ENCODE data around the gene CALHM3. TPM values are rescaled to one million over a fixed set of nuclear protein-coding genes. Genes with fewer than 3 reads are reported as not detected.

Gene CALHM3
- total RNA-seq, 3 donors from 2014 or later, result not detected

DNA sequence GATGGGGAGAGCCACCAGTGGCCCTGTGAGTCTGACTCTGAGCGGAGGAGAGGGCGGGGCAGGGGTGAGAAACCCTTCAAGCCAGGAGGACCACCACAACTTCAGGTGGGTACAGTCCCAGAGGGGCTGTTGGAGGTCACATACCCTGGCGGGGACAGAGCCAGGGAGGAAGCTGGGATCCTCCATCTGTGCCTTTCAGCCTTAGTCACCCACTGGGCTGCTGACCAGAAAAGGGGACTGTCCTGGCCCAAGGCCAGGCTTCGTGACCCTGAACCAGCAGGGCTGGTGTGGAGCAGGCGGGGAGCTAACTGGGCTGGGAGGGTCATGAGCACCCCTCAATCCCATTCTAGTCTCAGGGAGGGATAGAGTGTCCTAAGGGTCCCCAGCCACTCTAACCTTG, 1.5 kb upstream of the CALHM3 start:
- DNase-seq (no peak), ATAC-seq (no peak)
- Histone ChIP-seq H3K4me1 (ENCODE audit: low read depth) (peaks cover 3% of the 10 kb centered on the region), H3K36me3 (ENCODE audit: low read depth) (no peaks in the 10 kb centered on the region), H3K4me3 (no peak overlapping the region), H3K9me3 (no peaks in the 10 kb centered on the region)
- intact Hi-C loops (cut with DNase I, micrococcal nuclease), result no loop called here
- TF ChIP-seq, protein P1, sequence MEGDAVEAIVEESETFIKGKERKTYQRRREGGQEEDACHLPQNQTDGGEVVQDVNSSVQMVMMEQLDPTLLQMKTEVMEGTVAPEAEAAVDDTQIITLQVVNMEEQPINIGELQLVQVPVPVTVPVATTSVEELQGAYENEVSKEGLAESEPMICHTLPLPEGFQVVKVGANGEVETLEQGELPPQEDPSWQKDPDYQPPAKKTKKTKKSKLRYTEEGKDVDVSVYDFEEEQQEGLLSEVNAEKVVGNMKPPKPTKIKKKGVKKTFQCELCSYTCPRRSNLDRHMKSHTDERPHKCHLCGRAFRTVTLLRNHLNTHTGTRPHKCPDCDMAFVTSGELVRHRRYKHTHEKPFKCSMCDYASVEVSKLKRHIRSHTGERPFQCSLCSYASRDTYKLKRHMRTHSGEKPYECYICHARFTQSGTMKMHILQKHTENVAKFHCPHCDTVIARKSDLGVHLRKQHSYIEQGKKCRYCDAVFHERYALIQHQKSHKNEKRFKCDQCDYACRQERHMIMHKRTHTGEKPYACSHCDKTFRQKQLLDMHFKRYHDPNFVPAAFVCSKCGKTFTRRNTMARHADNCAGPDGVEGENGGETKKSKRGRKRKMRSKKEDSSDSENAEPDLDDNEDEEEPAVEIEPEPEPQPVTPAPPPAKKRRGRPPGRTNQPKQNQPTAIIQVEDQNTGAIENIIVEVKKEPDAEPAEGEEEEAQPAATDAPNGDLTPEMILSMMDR (IDR thresholded peaks at IDR 0.05), result no peak

DNA sequence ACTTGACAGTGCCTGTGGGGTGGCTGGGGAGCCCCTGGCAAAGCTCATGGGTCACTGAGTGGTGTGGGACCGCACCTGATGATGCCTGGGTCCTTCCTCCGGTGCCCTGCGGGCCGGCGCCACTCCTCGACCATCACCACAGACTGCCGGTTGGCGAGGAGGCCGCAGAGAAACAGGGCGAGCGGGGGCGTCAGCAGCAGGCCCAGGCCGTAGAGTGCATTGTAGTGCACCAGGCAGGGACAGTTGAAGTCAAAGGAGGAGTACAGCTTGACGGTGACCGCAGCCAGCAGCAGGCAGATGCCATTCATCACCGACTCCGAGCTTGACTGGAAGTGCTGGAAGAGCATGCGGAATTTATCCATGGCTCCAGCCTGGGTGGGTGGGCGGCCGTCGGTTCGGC, 369 bp downstream of the CALHM3 start:
- ATAC-seq, result no peak
- H3K9me3 ChIP-seq, result no peaks in the 10 kb centered on the region
- TF ChIP-seq, protein P1 (IDR thresholded peaks at IDR 0.05), result no peak
- DNase-seq, result no peak
- H3K4me1 ChIP-seq (ENCODE audit: low read depth), result no peaks in the 10 kb centered on the region
- no peak overlapping the region for H3K4me3 ChIP-seq
- no peaks in the 10 kb centered on the region for H3K36me3 ChIP-seq (ENCODE audit: low read depth)
- intact Hi-C loops (cut with DNase I, micrococcal nuclease), result no loop called here

DNA sequence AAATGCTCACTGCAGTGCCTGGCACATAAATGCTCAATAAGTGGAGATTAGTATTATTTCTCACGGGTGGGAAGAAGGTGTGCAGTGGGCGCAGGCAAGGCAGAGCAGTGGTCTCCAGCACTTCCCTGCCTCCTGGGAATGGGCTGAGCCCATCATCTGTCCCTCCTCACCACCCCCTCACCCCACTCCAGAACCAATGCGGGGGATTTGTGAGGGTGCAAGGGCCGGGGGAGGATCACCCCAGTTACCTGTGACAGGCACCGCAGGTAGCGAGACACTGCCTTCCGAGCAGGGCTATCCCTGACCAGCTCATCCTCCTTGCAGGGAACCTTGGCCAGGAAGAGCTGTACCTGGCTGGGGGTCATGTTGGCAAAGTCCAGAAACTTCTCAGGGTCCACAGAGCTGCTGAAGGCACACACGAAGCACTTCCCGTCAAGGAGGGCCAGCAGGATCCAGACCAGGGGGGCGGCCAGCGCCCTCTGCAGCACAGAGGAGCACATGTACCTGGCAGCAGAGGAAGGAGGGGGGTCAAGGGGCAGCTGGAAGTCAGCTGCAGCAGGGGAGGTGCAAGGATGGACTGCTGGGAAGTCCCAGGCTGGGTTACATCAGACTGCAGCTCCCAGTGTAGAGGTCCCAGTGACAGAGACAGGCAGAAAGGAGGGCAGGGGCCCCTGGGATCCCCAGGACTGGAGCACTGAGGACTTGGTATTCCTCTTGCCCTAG, 2.8 kb downstream of the CALHM3 start:
- H3K36me3 ChIP-seq (ENCODE audit: low read depth), result no peaks in the 10 kb centered on the region
- intact Hi-C loops (cut with DNase I, micrococcal nuclease), result no loop called here
- no peaks in the 10 kb centered on the region for H3K9me3 ChIP-seq
- H3K4me1 ChIP-seq (ENCODE audit: low read depth), result no peaks in the 10 kb centered on the region
- TF ChIP-seq, protein P1 (IDR thresholded peaks at IDR 0.05), result no peak
- DNase-seq, result peak in 1 of 3 donors; percentile 9
- H3K4me3 ChIP-seq, result no peak overlapping the region
- ATAC-seq, result no peak

DNA sequence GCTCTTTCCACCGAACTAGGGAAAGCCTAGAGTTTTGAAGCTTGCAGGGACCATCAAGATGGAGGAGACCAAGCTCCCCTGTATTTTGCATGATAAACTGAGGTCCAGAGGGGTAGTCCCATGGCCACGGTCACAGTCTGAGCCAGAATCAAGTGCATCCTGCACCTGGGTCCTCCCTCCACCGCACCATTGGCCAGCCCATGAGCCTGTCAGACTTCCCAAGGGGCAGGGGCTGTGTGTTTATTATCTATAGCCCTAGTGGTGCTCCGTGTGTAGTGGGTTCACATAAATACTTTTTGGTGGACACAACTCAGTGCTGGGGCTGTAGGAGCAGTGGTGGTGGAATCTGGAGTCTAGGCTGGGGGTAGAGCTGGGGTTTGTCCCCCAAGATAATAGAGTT, 3.6 kb downstream of the CALHM3 start:
- intact Hi-C loops (cut with DNase I, micrococcal nuclease), result no loop called here
- ATAC-seq, result no peak
- H3K36me3 ChIP-seq (ENCODE audit: low read depth), result no peaks in the 10 kb centered on the region
- H3K9me3 ChIP-seq, result no peaks in the 10 kb centered on the region
- DNase-seq, result no peak
- no peaks in the 10 kb centered on the region for H3K4me1 ChIP-seq (ENCODE audit: low read depth)
- TF ChIP-seq, protein P1 (IDR thresholded peaks at IDR 0.05), result no peak
- H3K4me3 ChIP-seq, result no peak overlapping the region

DNA sequence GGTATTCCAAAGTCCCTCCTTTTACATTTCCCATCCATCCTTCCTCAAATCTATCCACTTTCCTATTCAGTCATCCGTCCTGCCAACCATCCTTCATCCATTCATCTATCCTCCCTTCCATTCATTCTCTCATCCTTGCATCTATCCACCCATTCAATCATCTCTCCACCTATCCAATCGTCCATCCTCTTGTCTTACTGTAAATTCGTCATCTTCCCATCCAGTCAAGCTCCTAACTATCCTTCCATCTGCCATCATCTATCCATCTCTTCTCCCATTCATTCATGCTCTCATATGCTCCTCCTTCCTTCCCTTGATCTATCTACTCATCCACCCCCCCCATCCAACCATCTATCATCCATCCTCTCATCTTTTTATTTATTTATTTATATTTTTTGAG, 5.0 kb downstream of the CALHM3 start:
- no peaks in the 10 kb centered on the region for H3K36me3 ChIP-seq (ENCODE audit: low read depth)
- ATAC-seq (no peak), DNase-seq (no peak)
- intact Hi-C loops (cut with DNase I, micrococcal nuclease), result no loop called here
- no peak overlapping the region for H3K4me3 ChIP-seq
- TF ChIP-seq, protein P1 (IDR thresholded peaks at IDR 0.05), result no peak
- H3K9me3 ChIP-seq, result no peaks in the 10 kb centered on the region
- no peaks in the 10 kb centered on the region for H3K4me1 ChIP-seq (ENCODE audit: low read depth)
